ENCODE measurements around the gene USP47.
"Not testable (repeated sequence)": the region's sequence is repeated elsewhere in the genome, so short reads cannot be mapped to it uniquely, and the experiment has no call there.

USP47 gene

GRCh38 chr11:11821899-11822298 is 19.9 kb upstream of the USP47 start:
- H3K4me3 ChIP-seq (ENCODE audit: low read depth, low read length): no peak overlapping the region
- TF ChIP-seq ZNF341 (tag by site-specific recombination; IDR thresholded peaks at IDR 0.05; ENCODE audit: low read depth) (no peak), TRIM28 (IDR thresholded peaks at IDR 0.05; ENCODE audit: borderline replicate concordance, low read length) (no peak), ZNF645 (tag by site-specific recombination; IDR thresholded peaks at IDR 0.05) (no peak), SCRT1 (tag by site-specific recombination; IDR thresholded peaks at IDR 0.05; ENCODE audit: borderline replicate concordance) (no peak), ZFP69B (tag by site-specific recombination; IDR thresholded peaks at IDR 0.05) (no peak), ZNF398 (tag by site-specific recombination; IDR thresholded peaks at IDR 0.05) (no peak)
- no peaks in the 10 kb centered on the region for H3K4me1 ChIP-seq (ENCODE audit: control insufficient read depth, insufficient read depth, low read length)
- no peak overlapping the region for H3K27ac ChIP-seq (ENCODE audit: extremely low read depth, low read depth, low read length)
- ChIA-PET POLR2A (no interaction called here), CTCF (no interaction called here)
- no peaks in the 10 kb centered on the region for H3K36me3 ChIP-seq (ENCODE audit: control insufficient read depth in 2 of 2, insufficient read depth in 1 of 2, low read length in 2 of 2)
- H3K9me3 ChIP-seq (ENCODE audit: control insufficient read depth, insufficient read depth, low read depth, low read length): no peaks in the 10 kb centered on the region

GRCh38 chr11:11822946-11823345 is 18.8 kb upstream of the USP47 start:
- H3K9me3 ChIP-seq (ENCODE audit: control insufficient read depth, insufficient read depth, low read depth, low read length): no peaks in the 10 kb centered on the region
- no peak overlapping the region for H3K27ac ChIP-seq (ENCODE audit: extremely low read depth, low read depth, low read length)
- no peaks in the 10 kb centered on the region for H3K4me1 ChIP-seq (ENCODE audit: control insufficient read depth, insufficient read depth, low read length)
- no peak overlapping the region for H3K4me3 ChIP-seq (ENCODE audit: low read depth, low read length)
- CTCF ChIA-PET: no interaction called here
- no peak for TF ChIP-seq ZNF2 (tag by site-specific recombination; IDR thresholded peaks at IDR 0.05)
- no peaks in the 10 kb centered on the region for H3K36me3 ChIP-seq (ENCODE audit: control insufficient read depth in 2 of 2, insufficient read depth in 1 of 2, low read length in 2 of 2)
- POLR2A ChIA-PET: no interaction called here

- CTCF ChIA-PET: interaction anchor here (1.3 kb wide), 1 partner anchor 23 kb away, joined by 3 read pairs; no protein-coding TSS in a partner anchor
- Histone ChIP-seq H3K36me3 (ENCODE audit: control insufficient read depth in 2 of 2, insufficient read depth in 1 of 2, low read length in 2 of 2) (no peaks in the 10 kb centered on the region), H3K27ac (ENCODE audit: extremely low read depth, low read depth, low read length) (no peak overlapping the region), H3K4me1 (ENCODE audit: control insufficient read depth, insufficient read depth, low read length) (no peaks in the 10 kb centered on the region), H3K9me3 (ENCODE audit: control insufficient read depth, insufficient read depth, low read depth, low read length) (no peaks in the 10 kb centered on the region), H3K4me3 (ENCODE audit: low read depth, low read length) (no peak overlapping the region)
- TF ChIP-seq ZNF341 (tag by site-specific recombination; IDR thresholded peaks at IDR 0.05; ENCODE audit: low read depth) (no peak), ZNF624 (tag by site-specific recombination; IDR thresholded peaks at IDR 0.05) (no peak), ZNF211 (tag by site-specific recombination; IDR thresholded peaks at IDR 0.05; ENCODE audit: low read depth) (no peak), ZBTB10 (tag by site-specific recombination; IDR thresholded peaks at IDR 0.05) (no peak), ZNF16 (tag by site-specific recombination; IDR thresholded peaks at IDR 0.05; ENCODE audit: low read depth) (no peak)
- POLR2A ChIA-PET: no interaction called here
Observed at GRCh38 chr11:11826260-11826659, 15.5 kb upstream of the USP47 start.

GRCh38 chr11:11827272-11827671 is 14.5 kb upstream of the USP47 start:
- ChIA-PET POLR2A (interaction anchor here (0.7 kb wide), 1 partner anchor 9 kb away, joined by 3 read pairs; no protein-coding TSS in a partner anchor), CTCF (interaction anchor here (1.3 kb wide), 1 partner anchor 22 kb away, joined by 3 read pairs; no protein-coding TSS in a partner anchor)
- no peak overlapping the region for H3K4me3 ChIP-seq (ENCODE audit: low read depth, low read length)
- TF ChIP-seq ZSCAN5A (tag by site-specific recombination; IDR thresholded peaks at IDR 0.05) (no peak), MYNN (tag by site-specific recombination; IDR thresholded peaks at IDR 0.05; ENCODE audit: borderline replicate concordance) (no peak), ZNF416 (tag by site-specific recombination; IDR thresholded peaks at IDR 0.05) (no peak)
- no peak overlapping the region for H3K27ac ChIP-seq (ENCODE audit: extremely low read depth, low read depth, low read length)
- no peaks in the 10 kb centered on the region for H3K9me3 ChIP-seq (ENCODE audit: control insufficient read depth, insufficient read depth, low read depth, low read length)
- H3K4me1 ChIP-seq (ENCODE audit: control insufficient read depth, insufficient read depth, low read length): no peaks in the 10 kb centered on the region
- no peaks in the 10 kb centered on the region for H3K36me3 ChIP-seq (ENCODE audit: control insufficient read depth in 2 of 2, insufficient read depth in 1 of 2, low read length in 2 of 2)

- H3K27ac ChIP-seq (ENCODE audit: extremely low read depth, low read depth, low read length); CTCF ChIA-PET; POLR2A ChIA-PET: not testable (repeated sequence)
Observed at GRCh38 chr11:11831406-11831805, 10.4 kb upstream of the USP47 start.

More at GRCh38 chr11:11831406-11831805, 10.4 kb upstream of the USP47 start:
- H3K9me3 ChIP-seq (ENCODE audit: control insufficient read depth, insufficient read depth, low read depth, low read length); H3K36me3 ChIP-seq (ENCODE audit: control insufficient read depth in 2 of 2, insufficient read depth in 1 of 2, low read length in 2 of 2); H3K4me1 ChIP-seq (ENCODE audit: control insufficient read depth, insufficient read depth, low read length); H3K4me3 ChIP-seq (ENCODE audit: low read depth, low read length): not testable (repeated sequence)

Measured in HEK293 (cell line).